GM18867 (cell line): Measurements from ENCODE around the gene CDK19.
A peak's percentile ranks its signal among the peaks of the same experiment; 100 is the strongest.

Source experiments
- ATAC-seq: cut with Tn5 transposase; IDR thresholded peaks from one replicate; pipeline ENCODE4 v1.9.1; 2021; ENCODE audit warnings: mild to moderate bottlenecking, moderate library complexity; ENCODE audit not compliant: unreplicated experiment

Gene CDK19

DNA sequence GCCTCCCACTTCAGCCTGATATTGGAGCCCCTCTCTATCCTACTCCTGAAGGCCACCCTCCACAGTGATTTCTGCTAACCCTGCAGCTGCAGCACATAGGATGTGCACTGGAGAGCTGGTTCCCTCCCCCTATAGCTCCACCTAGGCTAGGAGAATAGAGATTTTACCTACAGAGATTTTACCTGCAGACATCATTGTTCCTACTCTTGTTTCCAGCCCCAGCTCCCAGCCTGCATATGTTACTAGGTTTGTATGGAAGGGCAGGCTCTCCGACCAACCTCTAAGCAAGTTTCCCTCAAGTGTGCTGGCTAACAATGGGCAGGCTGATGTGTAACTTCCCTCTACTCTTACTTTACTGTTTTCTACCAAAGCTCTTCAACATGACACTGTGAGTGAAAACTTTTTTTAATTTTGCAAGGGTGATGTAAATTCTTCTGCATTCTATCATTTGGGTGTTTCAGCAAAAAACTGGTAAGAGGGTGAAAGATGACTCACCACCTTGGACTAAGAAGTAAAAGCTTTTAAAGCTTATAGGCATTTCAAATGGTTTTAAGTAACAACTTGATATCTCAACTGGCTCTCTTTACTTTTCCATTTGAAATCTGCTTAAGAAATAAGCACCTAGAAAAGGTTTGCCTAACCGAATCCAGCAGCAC, 106.8 kb downstream of the CDK19 start:
- ATAC-seq: no peak

DNA sequence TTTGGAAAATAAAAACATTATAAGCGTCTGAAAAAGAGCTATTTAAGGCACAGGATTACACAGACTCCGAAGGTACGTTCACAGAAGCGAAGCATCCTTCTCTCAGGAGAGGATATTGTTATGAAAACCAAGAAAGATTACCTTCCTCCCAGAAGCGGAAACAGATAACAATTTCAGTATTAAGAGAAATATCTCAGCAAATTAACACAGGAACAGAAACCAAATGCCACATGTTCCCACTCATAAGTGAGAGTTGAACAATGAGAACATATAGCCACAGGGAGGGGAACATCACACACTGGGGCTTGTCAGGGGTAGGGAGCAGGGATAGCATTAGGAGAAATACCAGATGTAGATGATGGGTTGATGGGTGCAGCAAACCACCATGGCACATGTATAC, 109.7 kb downstream of the CDK19 start:
- ATAC-seq: peak; percentile 43

DNA sequence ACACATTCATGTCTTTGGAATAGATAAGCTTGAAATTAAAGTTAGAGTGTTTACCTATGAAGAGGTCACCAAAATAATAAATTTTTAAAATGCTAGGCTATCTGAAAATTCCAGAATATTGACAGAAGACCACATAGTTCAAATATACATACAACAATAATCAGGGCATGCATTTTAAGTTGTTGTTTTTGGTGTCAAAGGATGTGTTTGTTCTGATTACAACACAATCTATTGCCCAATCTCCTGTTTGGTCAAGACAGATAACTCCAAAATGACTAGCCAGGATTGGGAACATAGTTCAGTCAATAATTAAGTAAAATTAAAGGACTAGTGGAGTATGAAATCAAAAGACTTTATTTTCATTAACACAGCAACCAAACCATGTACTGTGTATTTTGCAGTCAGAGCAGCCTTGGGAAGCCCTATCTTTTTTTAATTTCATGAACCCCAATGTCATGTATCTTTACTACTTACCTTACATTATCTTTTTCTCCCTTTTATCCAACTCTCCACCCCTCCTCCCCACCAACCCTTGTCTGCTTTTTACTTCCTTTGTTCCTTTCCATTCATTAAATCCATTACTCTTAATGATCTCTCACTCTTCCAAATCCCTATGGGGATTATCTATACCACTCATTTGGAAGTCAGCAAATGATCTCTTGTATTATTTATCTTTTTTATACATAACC, 111.2 kb downstream of the CDK19 start:
- no peak for ATAC-seq

DNA sequence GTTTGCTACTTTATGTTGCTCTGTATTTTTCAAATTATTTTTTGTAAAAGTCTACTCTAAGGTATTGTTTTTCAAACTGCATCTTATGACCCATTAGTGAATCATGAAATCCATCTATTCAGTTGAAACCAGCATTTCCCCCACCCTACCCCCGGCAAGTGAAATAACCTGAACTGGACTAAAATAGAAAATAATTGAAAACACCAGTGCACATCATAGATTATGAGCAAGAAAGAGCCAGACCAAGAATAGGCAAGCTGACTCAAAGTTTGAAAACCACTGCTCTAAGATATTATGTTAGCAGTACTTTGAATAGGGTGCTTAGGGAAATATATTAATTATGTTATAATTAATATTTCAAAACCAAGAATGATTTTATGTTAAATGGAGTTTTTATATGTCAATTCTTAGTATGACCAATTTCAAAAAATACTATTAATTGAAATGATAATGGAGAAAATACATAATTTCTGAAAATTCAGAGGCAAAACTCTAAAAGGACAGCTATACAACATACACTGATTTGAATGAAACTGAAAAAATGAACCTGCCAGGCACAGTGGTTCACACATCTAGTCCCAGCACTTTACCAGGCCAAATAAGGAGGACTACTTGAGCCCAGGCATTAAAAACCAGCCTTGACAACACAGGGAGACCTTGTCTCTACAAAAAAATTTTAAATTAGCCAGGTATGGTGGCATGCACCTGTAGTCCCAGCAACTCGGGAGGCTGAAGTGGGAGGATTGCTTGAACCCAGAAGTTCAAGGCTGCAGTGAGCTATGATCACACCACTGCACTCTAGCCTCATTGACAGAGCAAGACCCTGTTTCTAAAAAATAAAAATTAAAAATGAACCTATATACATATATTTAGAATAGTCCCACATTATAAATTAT, 112.0 kb downstream of the CDK19 start:
- ATAC-seq: no peak

DNA sequence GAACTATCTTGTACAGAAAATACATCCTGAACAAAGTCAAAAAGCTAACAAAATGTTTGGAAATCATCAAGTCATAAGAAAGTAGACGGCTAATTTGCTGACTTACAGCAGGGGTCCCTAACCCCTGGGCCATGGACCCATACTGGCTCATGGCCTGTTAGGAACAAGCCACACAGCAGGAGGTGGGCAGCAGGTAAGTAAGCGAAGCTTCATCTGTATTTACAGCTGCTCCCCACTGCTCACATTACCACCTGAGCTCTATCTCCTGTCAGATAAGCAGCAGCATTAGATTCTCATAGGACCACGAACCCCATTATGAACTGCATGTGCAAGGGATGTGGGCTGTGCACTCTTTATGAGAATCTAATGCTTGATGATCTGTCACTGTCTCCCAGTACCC, 115.5 kb downstream of the CDK19 start:
- no peak for ATAC-seq

DNA sequence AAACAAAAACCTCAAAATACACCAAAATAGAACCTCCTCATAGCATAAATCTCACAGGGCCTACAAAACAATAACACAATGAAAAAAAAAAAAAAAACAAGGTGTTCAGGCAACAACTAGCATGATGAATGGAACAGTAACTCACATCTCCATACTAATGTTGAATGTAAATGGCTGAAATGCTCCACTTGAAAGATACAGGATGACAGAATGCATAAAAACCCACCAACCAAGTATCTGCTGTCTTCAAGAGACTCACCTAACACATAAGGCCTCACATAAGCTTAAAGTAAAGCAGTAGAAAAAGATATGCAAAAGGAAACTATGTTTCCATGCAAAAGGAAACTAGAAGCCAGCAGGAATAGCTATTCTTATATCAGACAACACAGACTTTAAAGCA, 121.3 kb downstream of the CDK19 start:
- ATAC-seq: no peak

DNA sequence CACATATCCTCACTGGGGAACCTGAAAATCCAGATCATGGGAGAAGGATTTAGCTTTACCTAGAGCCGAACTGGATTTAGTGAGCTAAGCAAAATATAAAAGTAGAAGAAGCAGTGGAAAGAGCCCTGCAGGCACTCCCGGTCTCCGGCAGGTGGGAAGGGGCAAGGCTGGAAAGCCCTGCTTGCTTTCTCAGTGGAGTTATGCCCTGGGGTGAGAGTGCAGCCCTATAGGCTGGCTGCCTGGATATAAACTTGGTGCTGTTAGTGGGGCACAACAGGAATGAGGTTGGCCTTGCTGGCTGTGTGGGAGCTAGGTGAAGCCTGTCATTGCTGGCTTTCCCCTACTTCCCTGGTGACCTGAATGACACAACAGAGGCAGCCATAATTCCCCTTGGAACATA, 122.0 kb downstream of the CDK19 start:
- ATAC-seq: no peak

DNA sequence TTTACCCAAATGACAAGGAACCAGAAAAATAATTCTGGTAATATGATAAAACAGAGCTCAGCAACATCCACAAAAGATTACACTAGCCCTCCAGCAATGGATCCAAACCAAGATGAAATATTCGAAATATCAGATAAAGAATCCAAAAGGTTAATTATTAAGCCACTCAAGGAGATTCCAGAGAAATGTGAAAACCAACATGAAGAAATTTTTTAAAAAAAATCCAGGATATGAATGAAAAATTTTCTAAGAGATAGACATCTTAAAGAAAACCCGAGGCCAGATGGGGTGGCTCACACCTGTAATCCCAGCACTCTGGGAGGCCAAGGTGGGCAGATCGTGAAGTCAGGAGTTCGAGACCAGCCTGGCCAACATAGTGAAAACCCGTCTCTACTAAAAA, 124.4 kb downstream of the CDK19 start:
- no peak for ATAC-seq

DNA sequence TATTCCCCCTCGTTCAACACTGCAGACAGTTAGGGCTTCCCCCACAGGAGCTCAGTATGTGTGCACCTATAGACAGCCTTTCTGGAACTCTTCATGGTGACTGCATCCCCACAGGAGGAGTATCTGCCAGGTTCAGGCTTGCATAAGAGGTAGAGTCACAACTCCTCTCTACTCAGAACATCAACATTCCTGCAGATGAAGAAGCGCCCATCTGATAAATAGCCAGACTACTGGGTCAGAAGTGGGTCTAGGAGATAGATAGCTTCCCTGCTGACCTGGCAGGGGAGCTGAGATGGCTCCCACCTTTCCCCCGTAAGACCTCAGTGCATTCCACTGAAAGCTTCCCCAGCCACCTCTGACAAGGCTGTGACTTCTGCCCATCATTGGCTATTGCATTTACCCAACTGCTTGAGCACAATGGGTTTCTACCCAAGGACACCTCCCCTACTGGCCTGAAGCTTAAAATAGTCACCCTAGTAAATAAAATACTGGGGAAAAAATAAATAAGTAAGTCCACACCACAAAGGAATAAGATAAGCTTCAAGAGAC, 125.1 kb downstream of the CDK19 start:
- ATAC-seq: no peak

DNA sequence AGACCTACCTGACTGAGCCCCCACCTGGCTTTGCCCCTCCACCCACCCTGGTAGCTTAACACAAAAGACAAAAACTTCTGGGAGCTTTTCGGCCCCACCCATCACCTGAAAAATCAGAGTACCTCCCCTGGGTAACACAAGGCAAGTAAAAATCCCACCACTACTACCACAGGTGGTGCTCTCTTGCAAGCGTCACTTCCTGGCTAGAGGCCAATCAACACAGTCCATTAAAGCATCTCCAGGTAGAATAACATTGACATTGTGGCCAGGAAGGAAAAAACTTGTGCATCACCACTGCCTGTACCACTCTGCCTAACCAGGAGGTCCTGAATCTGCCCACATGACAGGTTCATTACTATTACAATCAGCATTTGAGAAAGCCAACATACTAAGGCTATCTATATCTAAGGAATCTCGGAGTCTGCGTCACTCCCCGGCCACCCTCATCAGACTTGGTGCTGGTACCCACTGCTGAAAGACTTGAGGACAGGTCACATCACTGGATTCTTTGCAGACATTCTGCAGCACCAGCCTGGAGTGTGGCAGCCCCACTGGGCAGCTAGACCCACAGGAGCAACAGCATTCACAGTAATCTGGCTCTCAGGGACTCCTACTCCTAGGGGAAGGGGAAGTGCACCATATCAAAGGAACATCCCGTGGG, 125.9 kb downstream of the CDK19 start:
- no peak for ATAC-seq

DNA sequence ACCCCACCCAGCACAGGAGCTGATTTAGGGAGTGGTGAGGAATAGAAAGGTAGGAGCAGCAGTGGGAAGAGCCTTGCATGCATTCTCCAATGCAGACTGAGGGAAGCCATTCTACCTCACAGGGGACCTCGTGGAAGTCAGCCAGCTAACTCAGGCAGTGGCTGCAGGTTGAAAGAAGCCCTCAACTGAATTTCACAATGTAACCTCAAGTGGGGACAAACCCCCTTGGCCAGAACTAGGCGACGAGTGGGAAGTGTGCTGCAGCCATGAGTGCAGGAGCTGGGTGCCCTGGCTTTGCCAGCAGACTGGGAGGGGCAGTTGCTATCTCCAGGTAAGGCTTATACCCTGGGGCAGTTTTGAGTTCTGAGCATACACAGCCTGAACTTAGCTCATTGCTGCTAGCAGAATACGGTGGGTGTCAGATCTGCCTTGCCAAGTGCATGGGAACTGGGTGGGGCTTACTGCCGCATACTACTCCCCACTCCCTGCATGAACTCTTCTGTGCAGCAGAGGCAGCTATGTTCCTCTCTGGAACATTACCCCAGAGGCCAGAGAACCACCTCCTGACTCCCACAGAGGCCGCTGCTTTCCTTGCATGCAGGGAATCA, 126.5 kb downstream of the CDK19 start:
- ATAC-seq: no peak

DNA sequence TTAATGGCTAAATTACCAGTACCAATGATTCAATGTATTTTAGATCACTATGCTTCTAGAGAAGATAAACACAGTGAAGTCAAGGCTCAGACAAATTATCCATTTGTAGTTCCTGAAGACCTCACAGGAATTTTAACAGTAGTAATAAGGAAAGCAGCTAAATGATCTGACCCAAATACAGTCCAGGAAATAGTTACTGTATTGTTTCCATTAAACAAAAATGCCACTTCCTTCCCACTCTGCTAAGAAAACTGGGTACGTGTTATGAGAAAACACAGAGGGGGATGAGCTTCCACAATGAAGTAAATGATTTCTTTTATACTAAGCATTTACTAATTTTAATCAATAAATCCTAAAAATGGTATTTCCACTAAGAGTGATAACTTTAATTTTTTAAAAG, 127.9 kb downstream of the CDK19 start:
- no peak for ATAC-seq

DNA sequence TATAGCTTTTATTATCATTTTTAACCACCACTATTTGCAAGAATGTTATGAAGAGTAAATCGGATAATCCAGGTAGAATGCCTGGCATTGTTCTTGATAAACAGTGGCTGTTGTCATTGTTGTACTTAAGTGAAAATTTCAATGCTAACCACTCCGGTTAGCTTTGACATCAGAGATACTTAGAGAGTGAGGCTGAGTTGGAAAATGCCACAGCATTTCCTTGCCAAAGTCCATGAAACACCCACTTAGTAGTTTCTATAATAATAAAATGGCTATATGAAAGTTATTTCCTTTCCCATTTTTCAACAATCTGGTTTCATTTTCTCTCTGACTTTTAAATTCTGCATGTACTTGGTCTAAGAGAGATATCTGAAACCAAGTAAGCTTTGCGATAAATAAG, 132.0 kb downstream of the CDK19 start:
- no peak for ATAC-seq

DNA sequence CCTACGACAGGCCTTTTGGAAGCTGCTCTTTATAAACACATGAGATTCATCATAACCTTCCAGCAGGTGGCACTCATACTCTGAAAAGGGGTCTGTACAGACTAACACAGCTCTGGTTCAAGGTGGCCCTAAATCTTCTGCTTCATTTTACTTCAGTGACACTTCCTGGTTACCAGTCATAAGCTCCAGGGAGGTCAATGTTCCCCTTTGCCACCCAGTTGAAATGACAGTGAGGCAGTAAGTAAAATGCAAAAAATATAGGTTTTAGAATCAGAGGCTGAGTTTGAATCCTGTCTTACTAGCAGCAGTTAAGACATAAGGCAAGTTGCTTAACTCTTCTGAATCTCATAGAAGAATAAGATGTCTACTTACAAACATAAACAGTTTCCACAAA, 132.8 kb downstream of the CDK19 start:
- peak; percentile 98 for ATAC-seq

DNA sequence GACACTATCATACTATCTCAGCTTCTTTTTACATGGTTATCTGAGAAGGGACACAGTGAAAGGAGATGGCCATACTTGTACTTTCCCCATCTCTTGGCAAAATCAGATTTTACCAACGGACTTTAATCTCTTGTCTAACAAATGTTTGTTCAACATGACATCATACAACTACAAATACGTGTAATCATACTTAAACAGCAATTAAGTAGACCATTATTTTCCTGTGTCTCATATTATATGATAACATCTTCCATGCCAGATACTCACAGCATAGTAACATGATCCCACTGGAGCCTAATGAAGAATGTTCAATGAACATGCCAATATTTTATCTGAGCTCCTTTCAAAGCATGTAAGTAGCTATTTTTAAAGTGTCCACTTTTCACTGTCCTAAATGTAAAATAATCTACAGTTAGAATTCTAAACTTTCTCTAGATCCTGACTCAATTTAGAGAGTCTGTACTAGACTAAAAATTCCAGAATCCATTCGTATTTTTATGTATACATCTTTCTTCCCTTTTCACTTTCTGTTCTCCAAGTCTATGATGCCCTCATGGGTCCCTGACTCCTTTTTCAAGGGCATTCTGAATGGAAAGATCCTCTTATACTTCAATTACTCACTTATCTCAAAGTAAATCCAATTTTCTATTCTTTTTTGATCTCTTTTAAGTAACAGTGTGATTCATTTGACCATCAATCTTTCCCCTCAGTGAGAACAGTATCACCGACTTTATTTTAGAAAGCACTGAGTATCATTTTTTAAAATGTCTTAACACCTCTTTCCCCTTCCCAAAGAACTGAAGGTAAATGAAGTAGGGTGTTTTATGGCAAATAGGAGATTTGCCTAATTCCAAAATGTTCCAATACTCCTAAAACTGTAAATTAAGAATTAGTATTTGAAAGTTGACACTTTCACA, 133.5 kb downstream of the CDK19 start:
- ATAC-seq: no peak

DNA sequence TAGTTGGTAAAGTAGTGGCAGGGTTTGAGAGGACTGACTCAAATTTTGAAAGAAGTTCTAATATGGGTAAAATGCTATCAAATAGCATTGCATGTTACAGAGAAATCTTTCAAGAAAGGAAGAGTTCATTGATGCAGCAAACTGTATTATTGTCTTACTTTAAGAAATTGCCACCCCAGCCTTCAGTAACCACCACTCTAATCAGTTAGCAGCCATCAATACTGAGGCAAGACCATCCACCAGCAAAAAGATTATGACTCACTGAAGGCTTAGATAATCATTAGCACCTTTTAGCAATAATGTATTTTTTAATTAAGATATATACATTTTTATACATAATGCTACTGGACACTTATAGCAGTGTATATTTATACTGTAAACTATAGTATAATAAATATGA, 138.9 kb downstream of the CDK19 start:
- ATAC-seq: no peak

DNA sequence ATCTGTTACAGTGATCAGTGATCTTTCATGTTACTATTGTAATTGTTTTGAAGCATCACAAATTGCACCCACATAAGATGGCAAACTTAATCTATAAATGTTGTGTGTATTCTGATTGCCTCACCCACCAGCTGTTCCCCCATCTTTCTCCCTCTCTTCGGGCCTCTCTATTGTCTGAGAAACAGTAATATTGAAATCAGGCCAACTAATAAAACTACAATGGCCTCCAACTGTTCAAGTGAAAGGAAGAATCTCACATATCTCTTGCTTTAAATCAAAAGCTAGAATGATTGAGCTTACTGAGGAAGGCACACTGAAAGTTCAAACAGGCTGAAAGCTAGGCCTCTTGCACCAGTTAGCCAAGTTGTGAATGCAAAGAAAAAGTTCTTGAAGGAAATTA, 141.2 kb downstream of the CDK19 start:
- no peak for ATAC-seq

DNA sequence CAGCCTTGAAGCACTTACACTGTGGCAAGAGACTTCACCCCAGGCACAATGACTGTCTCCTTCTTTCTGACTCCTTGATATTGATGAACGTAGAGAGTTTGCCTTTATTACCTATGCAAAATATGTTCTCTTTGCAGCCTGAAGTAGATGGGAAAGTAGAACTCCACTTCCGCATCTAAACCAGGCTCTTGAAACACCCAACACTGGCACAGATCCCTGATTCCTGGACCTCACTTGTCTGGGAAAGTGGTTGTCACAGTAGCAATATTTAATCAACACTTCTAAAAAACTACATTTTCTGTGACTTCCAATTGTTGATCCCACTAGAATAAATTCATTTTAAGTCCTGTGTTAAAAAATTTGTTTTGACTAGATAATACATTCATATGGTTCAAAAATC, 143.1 kb downstream of the CDK19 start:
- no peak for ATAC-seq

DNA sequence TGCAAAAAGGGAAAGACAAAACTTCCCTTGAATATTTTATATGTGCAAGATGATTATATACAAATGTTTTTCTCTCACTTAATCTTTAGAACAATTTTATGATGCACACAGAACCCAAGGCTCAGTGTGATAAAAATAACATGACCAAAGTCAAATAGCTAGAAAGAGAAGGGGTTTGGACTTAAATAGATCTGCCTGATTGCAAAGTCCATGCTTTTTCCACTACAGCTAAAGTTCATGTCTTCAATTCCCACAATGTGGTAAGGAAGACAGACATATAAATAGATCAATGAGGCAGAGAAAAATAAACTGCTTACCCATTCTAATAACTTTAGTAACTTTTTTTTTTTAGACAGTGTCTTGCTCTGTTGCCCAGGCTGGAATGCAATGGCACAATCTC, 143.8 kb downstream of the CDK19 start:
- no peak for ATAC-seq

DNA sequence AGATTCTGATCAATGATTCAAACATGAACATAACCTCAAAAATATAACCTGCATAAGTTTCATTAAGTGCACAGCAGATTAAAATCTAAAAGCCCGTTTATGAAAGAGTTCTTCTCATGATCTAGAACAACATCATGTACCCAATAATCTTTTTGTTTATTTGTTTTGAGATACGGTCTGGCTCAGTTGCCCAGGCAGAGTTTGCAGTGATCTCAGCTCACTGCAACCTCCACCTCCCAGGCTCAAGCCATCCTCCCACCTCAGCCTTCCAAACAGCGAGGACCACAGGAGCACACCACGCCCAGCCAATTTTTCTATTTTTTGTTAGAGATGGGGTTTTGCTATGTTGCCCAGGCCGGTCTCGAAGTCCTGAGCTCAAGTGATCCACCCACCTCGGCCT, 149.7 kb downstream of the CDK19 start:
- ATAC-seq: no peak
